HepG2 (cell line): ENCODE data around the gene ANLN. TPM values are rescaled to one million over a fixed set of nuclear protein-coding genes. Genes with fewer than 3 reads are reported as not detected.

Experiments used
- ATF1 ChIP-seq: IDR thresholded peaks from 2 replicates; pipeline ENCODE4 v1.6.1; 2016; ENCODE audit warnings: mild to moderate bottlenecking, control low read depth
- BORCS8-MEF2B ChIP-seq: sonication (generic); formaldehyde crosslinking; IDR thresholded peaks from 2 replicates; pipeline ENCODE4 v1.8.0; 2022; ENCODE audit warnings: mild to moderate bottlenecking, missing genetic modification reagents
- DRAP1 ChIP-seq: IDR thresholded peaks from 2 replicates; pipeline ENCODE4 v1.6.1; 2016; ENCODE audit warnings: missing genetic modification reagents, missing compliant biosample characterization
- IKZF1 ChIP-seq: fragments of 450-650 bp; IDR thresholded peaks from 2 replicates; pipeline ENCODE4 v1.7.1; 2016
- MXI1 ChIP-seq: IDR thresholded peaks from 3 replicates; pipeline ENCODE4 v1.6.1; 2012; ENCODE audit warnings: low read depth, low read length, inconsistent platforms, borderline replicate concordance
- POLR2AphosphoS5 ChIP-seq: IDR thresholded peaks from 2 replicates; pipeline ENCODE4 v1.6.1; 2012; ENCODE audit warnings: low read depth, low read length
- PRDM15 ChIP-seq: sonication (generic); formaldehyde crosslinking; IDR thresholded peaks from 2 replicates; pipeline ENCODE4 v1.4.0; 2020; ENCODE audit warnings: missing genetic modification reagents
- PTBP1 ChIP-seq: fragments of 200-400 bp; formaldehyde crosslinking; IDR thresholded peaks from 2 replicates; pipeline ENCODE4 v1.6.1; 2018; ENCODE audit warnings: low read length, low read depth; ENCODE audit not compliant: poor library complexity, severe bottlenecking
- SALL1 ChIP-seq: sonication (generic); formaldehyde crosslinking; IDR thresholded peaks from 2 replicates; pipeline ENCODE4 v1.8.0; 2022; ENCODE audit warnings: mild to moderate bottlenecking, missing genetic modification reagents
- SETDB1 ChIP-seq: sonication (generic); formaldehyde crosslinking; IDR thresholded peaks from 2 replicates; pipeline ENCODE4 v1.5.1; 2020; ENCODE audit warnings: missing genetic modification reagents, mild to moderate bottlenecking, borderline replicate concordance
- SOX13 ChIP-seq, 3 experiments: fragments of 450-650 bp in 1 of 3; sonication (generic) in 1 of 3; formaldehyde crosslinking in 1 of 3; IDR thresholded peaks in 2 of 3; conservative IDR thresholded peaks in 1 of 3; 2 replicates each; pipeline versions ENCODE4 v1.5.0 to v1.6.1; 2016 to 2020; ENCODE audit warnings: antibody characterized with exemption in 1 of 3, mild to moderate bottlenecking in 1 of 3, missing compliant biosample characterization in 1 of 3, missing genetic modification reagents in 1 of 3, moderate library complexity in 1 of 3
- SSRP1 ChIP-seq: IDR thresholded peaks from 2 replicates; pipeline ENCODE4 v1.6.1; 2016; ENCODE audit warnings: control low read depth
- TAF1 ChIP-seq: sonication (generic); formaldehyde crosslinking; IDR thresholded peaks from 2 replicates; pipeline ENCODE4 v1.4.0; 2020; ENCODE audit warnings: missing genetic modification reagents
- USF2 ChIP-seq, 2 experiments: sonication (generic) in 1 of 2; formaldehyde crosslinking in 1 of 2; IDR thresholded peaks; 2 replicates each; pipeline versions ENCODE4 v1.5.1 to v1.6.1; 2011 to 2020; ENCODE audit warnings: borderline replicate concordance in 1 of 2, low read depth in 1 of 2, low read length in 1 of 2, mild to moderate bottlenecking in 1 of 2, missing genetic modification reagents in 1 of 2, moderate library complexity in 1 of 2
- ZBTB21 ChIP-seq: sonication (generic); formaldehyde crosslinking; IDR thresholded peaks from 2 replicates; pipeline ENCODE4 v1.4.0; 2020; ENCODE audit warnings: missing genetic modification reagents
- ZBTB34 ChIP-seq: sonication (generic); formaldehyde crosslinking; IDR thresholded peaks from 2 replicates; pipeline ENCODE4 v1.8.0; 2022; ENCODE audit warnings: mild to moderate bottlenecking, missing genetic modification reagents
- ZNF253 ChIP-seq: sonication (generic); formaldehyde crosslinking; IDR thresholded peaks from 2 replicates; pipeline ENCODE4 v1.8.0; 2022; ENCODE audit warnings: mild to moderate bottlenecking, missing genetic modification reagents, borderline replicate concordance
- ZNF367 ChIP-seq: sonication (generic); formaldehyde crosslinking; IDR thresholded peaks from 2 replicates; pipeline ENCODE4 v1.4.0; 2020; ENCODE audit warnings: missing genetic modification reagents, borderline replicate concordance
- ZNF557 ChIP-seq: sonication (generic); formaldehyde crosslinking; IDR thresholded peaks from 2 replicates; pipeline ENCODE4 v1.4.0; 2020; ENCODE audit warnings: missing genetic modification reagents
- ZNF747 ChIP-seq: sonication (generic); formaldehyde crosslinking; IDR thresholded peaks from 2 replicates; pipeline ENCODE4 v1.8.1; 2023; ENCODE audit warnings: missing genetic modification reagents, mild to moderate bottlenecking, borderline replicate concordance
- ZNF768 ChIP-seq: sonication (generic); formaldehyde crosslinking; IDR thresholded peaks from 2 replicates; pipeline ENCODE4 v1.4.0; 2020; ENCODE audit warnings: missing genetic modification reagents
- polyA plus RNA-seq, 8 experiments: library from polyadenylated mRNA; depleted of rRNA in 3 of 8; stranded (reverse) in 7 of 8; unstranded in 1 of 8; fragments of >200 nt; fragmentation: Illumina TruSeq in 4 of 8; extraction: Trizol in 4 of 8; gene quantifications; 2 replicates each; pipeline versions ENCODE4 v1.2.1 to v1.2.3, GENCODE V29; 2011 to 2016; ENCODE audit warnings: low read depth in 4 of 8, missing spikeins in 1 of 8, mixed read lengths in 1 of 8; ENCODE audit not compliant: insufficient read depth in 1 of 8
- total RNA-seq, 5 experiments: library from RNA; depleted of rRNA; stranded (reverse); fragments of >200 nt; fragmentation: Illumina TruSeq; extraction: Trizol; gene quantifications; 2 replicates each; pipeline ENCODE4 v1.2.3, GENCODE V29; 2016; ENCODE audit warnings: low read depth in 1 of 5

Gene ANLN
- total and polyA plus RNA-seq, 2 of the 13 experiments (the other 11 are each of a cell fraction or from before 2014, with no cell fraction given) = 20.0 to 72.0 TPM

- TF ChIP-seq SETDB1 (CRISPR knock-in tag) (no peak), IKZF1 (no peak), USF2 (IDR thresholded peaks at IDR 0.05; ENCODE audit: low read depth, low read length) (peak; percentile 84), USF2 (CRISPR knock-in tag; IDR thresholded peaks at IDR 0.05; ENCODE audit: borderline replicate concordance) (no peak; the same call in 1 of the 2 replicates), ATF1 (no peak), PTBP1 (no peak), ZNF747 (CRISPR knock-in tag) (no peak), DRAP1 (CRISPR knock-in tag) (peak; percentile 54; the same call in 1 of the 2 replicates), TAF1 (CRISPR knock-in tag) (peak; percentile 56; the same call in 1 of the 2 replicates), ZNF367 (no peak), ZBTB21 (CRISPR knock-in tag) (no peak), BORCS8-MEF2B (peak; percentile 18; the same call in 1 of the 2 replicates), POLR2AphosphoS5 (peak; percentile 77), SSRP1 (CRISPR knock-in tag) (no peak), SALL1 (CRISPR knock-in tag) (peak; percentile 14; the same call in 1 of the 2 replicates), ZNF253 (CRISPR knock-in tag) (0 out of 2 replicates have a peak, but pooled peaks have one; percentile 5), MXI1 (peak; percentile 93), ZBTB34 (CRISPR knock-in tag) (no peak), ZNF557 (0 out of 2 replicates have a peak, but pooled peaks have one; percentile 23), PRDM15 (CRISPR knock-in tag) (0 out of 2 replicates have a peak, but pooled peaks have one; percentile 29), ZNF768 (CRISPR knock-in tag) (no peak), SOX13 (IDR thresholded peaks at IDR 0.05) (no peak), SOX13 (CRISPR knock-in tag; conservative IDR thresholded peaks at IDR 0.05 in 1 of 2, IDR thresholded peaks at IDR 0.05 in 1 of 2) (peak in 1 of 2 experiments; percentile 50; a peak in 1 of 4 replicates)
Observed at GRCh38 chr7:36389371-36390198, at the start of gene ANLN (continued).
